SU-DHL-6 (cell line): ENCODE measurements around the gene MAST4.

Source experiments
- CTCF ChIP-seq: fragments of 200-600 bp; sonication (generic); IDR thresholded peaks from one replicate; pipeline ENCODE4 v1.5.1; 2017; ENCODE audit warnings: antibody characterized with exemption, mild to moderate bottlenecking, low read length, moderate library complexity; ENCODE audit not compliant: insufficient read depth, poor library complexity, severe bottlenecking
- EZH2phosphoT487 ChIP-seq: fragments of 200-600 bp; sonication (generic), shearing (Covaris generic); conservative IDR thresholded peaks from 2 replicates; pipeline ENCODE4 v1.6.1; 2018; ENCODE audit warnings: mild to moderate bottlenecking, antibody characterized with exemption, low read length, moderate library complexity, mixed read lengths

- TF ChIP-seq CTCF: no peak
- no peak for TF ChIP-seq EZH2phosphoT487
These were observed 349.5 kb downstream of the MAST4 start for GRCh38 chr5:66945389-66946349.
